Uterus (tissue), 2 donors: Measurements from ENCODE around the gene NSG1.

ENCODE experiments used
- CTCF ChIP-seq, 4 experiments: fragments of 200-600 bp in 2 of 4; fragments of 450-650 bp in 2 of 4; sonication (generic) in 2 of 4; IDR thresholded peaks; one replicate each; pipeline ENCODE4 v1.5.1; 2016 to 2019; ENCODE audit warnings: antibody characterized with exemption in 4 of 4, mild to moderate bottlenecking in 2 of 4, moderate library complexity in 1 of 4
- POLR2A ChIP-seq, 2 donors: fragments of 450-650 bp; IDR thresholded peaks; one replicate each; pipeline ENCODE4 v1.6.1; 2016; ENCODE audit warnings: antibody characterized with exemption in 2 of 2, mild to moderate bottlenecking in 1 of 2, moderate library complexity in 1 of 2

GRCh38 chr4:4432341-4433125, 45.6 kb downstream of the NSG1 start:
- TF ChIP-seq POLR2A (IDR thresholded peaks at IDR 0.05) (no peak), CTCF (IDR thresholded peaks at IDR 0.05) (no peak)
